HG02870 (cell line): ENCODE data around the gene MBOAT7.

ENCODE experiments used
- ATAC-seq: cut with Tn5 transposase; IDR thresholded peaks from one replicate; pipeline ENCODE4 v1.9.1; 2021; ENCODE audit warnings: mild to moderate bottlenecking, moderate library complexity; ENCODE audit not compliant: unreplicated experiment

MBOAT7 gene

DNA sequence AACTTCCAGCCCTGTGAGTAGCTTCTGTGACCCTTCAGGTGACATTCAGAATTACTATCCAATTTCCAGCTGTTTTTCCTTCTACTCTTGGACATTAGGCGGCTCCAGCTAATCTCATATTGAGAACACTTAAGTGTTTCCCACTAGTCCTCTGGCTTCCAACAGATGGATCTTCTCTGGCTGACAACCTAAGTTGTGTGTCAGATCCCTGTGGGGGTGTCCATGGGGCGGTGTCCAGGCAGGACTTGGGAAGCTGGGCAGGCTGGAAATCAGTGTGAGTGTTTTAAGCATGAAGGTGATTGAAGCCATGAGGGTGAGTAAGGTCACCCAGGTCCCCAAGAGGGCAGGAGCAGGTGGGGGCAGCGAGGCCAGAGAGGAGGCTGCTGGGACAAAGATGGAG is 41.7 kb downstream of the MBOAT7 start:
- ATAC-seq: no peak

- no peak for ATAC-seq
These were observed 43.7 kb downstream of the MBOAT7 start for GRCh38 chr19:54145541-54146158.

DNA sequence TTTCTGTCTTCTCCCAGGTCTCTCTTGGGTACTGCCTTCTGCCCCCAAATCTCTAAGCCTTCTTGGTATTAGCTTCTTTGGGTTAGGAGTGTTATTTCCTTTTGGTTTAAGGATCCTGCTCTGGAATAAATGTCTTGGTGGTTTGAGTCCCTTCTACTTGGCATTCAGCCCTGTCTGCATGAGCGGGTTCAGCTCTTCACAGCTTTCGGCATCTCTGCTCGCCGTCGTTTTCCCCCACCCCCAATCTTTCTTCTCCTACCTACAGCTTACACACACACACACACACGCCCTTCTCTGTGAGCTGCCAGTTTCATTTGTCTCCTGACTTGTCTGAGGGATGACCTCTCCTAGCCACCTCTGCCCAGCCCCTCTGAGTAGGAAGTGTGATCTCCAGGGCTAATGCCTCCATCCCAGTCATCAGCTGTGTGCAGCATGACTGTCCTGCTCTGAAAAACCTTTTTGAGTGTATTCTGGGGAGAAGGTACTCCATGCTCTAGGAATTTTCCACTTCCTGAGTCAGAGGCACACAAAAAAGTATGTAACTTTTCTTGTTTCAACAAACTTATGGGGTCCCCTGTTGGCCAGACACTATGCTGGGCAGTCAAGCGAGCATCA is 47.1 kb downstream of the MBOAT7 start:
- no peak for ATAC-seq

- no peak for ATAC-seq
These were observed 48.0 kb downstream of the MBOAT7 start for GRCh38 chr19:54141356-54141755.

- no peak for ATAC-seq
These were observed 50.7 kb downstream of the MBOAT7 start for GRCh38 chr19:54138489-54139256.

- no peak for ATAC-seq
These were observed 51.5 kb downstream of the MBOAT7 start, which contains the start of gene CNOT3 for GRCh38 chr19:54137699-54138488. CNOT3 (plus strand) TSS chr19:54137762; CDS start chr19:54142979, 5,217 bp downstream.

GRCh38 chr19:54136864-54137698 is 52.3 kb downstream of the MBOAT7 start:
- ATAC-seq: peak; percentile 75

GRCh38 chr19:54136086-54136863 is 53.1 kb downstream of the MBOAT7 start:
- no peak for ATAC-seq

DNA sequence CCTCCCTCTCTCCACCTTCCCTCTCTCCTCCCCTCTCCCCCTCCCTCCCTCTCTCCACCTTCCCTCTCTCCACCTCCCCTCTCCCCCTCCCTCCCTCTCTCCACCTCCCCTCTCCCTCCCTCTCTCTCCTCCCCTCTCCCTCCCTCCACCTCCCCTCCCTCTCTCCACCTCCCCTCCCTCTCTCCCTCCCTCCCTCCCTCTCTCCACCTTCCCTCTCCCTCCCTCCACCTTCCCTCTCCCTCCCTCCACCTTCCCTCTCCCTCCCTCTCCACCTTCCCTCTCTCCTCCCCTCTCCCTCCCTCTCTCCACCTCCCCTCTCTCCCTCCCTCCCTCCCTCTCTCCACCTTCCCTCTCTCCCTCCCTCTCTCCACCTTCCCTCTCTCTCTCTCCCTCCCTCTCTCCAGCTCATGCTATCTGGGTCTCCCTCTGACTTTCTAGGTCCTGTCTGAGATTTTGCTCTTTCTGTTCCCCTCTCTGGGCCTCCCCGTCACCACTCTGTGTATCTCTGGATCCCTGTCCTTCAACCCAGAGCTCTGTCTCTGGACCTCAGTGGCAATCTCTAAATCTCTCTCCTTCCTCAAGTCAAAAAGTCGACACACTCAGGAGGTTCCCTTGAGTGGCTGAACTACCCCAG is 55.3 kb downstream of the MBOAT7 start:
- no peak for ATAC-seq

GRCh38 chr19:54133312-54133956 is 55.9 kb downstream of the MBOAT7 start:
- no peak for ATAC-seq

DNA sequence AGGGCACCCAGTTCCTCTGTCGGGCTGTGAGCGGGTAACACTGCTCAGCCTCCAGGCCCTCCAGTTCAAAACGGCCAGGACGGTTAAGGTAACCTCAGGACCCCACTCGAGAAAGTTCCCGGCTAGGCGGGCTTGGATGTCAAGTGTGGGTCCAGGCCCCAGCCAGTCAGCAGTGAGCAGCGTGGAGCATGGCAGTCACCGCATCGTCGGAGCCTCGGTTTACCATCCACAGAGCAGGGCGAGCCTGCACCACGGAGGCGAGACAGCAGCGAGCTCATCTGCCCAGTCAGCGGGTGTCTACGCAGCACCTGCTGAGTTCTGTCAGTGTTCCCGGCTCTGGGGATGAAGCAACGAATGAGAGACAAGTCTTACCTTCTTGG is 59.8 kb downstream of the MBOAT7 start:
- ATAC-seq: no peak

GRCh38 chr19:54128796-54129616 is 60.4 kb downstream of the MBOAT7 start:
- no peak for ATAC-seq

- no peak for ATAC-seq
These were observed 61.0 kb downstream of the MBOAT7 start for GRCh38 chr19:54128441-54128725.

- no peak for ATAC-seq
These were observed 61.5 kb downstream of the MBOAT7 start for GRCh38 chr19:54127688-54128440.

GRCh38 chr19:54125713-54126112 is 63.7 kb downstream of the MBOAT7 start:
- ATAC-seq: no peak

- no peak for ATAC-seq
These were observed 65.0 kb downstream of the MBOAT7 start for GRCh38 chr19:54124393-54124792.

GRCh38 chr19:54123682-54124081 is 65.7 kb downstream of the MBOAT7 start:
- ATAC-seq: no peak
